Measurements from ENCODE around the gene ALAD.
A peak's percentile ranks its signal among the peaks of the same experiment; 100 is the strongest.
"Not testable (repeated sequence)": the region's sequence is repeated elsewhere in the genome, so short reads cannot be mapped to it uniquely, and the experiment has no call there.

The ALAD gene

DNA sequence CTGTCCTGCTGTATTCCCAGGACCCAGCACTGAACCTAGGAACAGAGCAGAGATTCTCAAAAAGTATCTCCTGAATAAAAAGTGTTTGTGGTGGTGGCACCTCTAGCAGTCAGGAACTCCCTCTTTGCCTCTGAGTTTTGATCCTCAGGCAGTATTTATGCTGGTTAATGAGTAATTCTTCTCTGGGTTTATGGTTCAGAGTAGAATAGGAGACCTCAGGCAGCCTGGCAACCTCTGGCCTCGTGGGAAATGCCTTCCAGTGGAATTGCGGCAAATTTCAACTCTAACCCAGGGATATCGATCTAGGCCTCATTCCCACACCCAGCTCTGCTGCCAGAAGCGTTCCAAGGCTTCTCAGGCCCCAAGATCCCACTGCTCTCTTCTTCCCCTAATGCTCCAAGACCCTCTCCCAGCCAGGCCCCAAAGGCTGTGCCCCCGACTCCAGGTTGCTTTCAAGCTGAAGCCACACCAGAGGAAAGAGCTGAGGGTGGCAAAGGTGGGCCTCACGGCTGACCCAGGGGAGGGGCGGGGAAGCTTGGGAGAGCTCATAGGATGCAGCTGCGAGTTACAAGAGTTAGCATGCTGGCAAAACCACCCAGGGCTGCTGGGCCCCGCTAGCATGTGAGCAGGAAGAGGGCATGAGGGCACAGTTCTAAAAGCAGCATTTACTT is 13.4 kb downstream of the ALAD start:
- Histone ChIP-seq H3K4me1 (no peaks in the 10 kb centered on the region), H3K4me2 (ENCODE audit: low read length) (no peak overlapping the region), H3K27me3 (ENCODE audit: control insufficient read depth, insufficient read depth, low read length) (no peaks in the 10 kb centered on the region), H3K9me3 (ENCODE audit: control insufficient read depth, low read length) (no peaks in the 10 kb centered on the region), H3K4me3 (ENCODE audit: low read depth, low read length) (no peak overlapping the region), H3K27ac (no peak overlapping the region), H3K79me2 (no peaks in the 10 kb centered on the region), H3K36me3 (ENCODE audit: control insufficient read depth, insufficient read depth, low read length) (no peaks in the 10 kb centered on the region), H2AFZ (no peak overlapping the region), H3K9ac (no peak overlapping the region)
- TF ChIP-seq, protein P1, sequence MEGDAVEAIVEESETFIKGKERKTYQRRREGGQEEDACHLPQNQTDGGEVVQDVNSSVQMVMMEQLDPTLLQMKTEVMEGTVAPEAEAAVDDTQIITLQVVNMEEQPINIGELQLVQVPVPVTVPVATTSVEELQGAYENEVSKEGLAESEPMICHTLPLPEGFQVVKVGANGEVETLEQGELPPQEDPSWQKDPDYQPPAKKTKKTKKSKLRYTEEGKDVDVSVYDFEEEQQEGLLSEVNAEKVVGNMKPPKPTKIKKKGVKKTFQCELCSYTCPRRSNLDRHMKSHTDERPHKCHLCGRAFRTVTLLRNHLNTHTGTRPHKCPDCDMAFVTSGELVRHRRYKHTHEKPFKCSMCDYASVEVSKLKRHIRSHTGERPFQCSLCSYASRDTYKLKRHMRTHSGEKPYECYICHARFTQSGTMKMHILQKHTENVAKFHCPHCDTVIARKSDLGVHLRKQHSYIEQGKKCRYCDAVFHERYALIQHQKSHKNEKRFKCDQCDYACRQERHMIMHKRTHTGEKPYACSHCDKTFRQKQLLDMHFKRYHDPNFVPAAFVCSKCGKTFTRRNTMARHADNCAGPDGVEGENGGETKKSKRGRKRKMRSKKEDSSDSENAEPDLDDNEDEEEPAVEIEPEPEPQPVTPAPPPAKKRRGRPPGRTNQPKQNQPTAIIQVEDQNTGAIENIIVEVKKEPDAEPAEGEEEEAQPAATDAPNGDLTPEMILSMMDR (IDR thresholded peaks at IDR 0.05), result no peak

GRCh38 chr9:113386571-113387393 is 14.3 kb downstream of the ALAD start:
- H3K36me3 ChIP-seq (ENCODE audit: control insufficient read depth, insufficient read depth, low read length), result no peaks in the 10 kb centered on the region
- no peaks in the 10 kb centered on the region for H3K27me3 ChIP-seq (ENCODE audit: control insufficient read depth, insufficient read depth, low read length)
- H3K27ac ChIP-seq, result no peak overlapping the region
- TF ChIP-seq, protein P1 (IDR thresholded peaks at IDR 0.05), result no peak
- H3K4me3 ChIP-seq (ENCODE audit: low read depth, low read length), result no peak overlapping the region
- peaks cover 2% of the 10 kb centered on the region for H3K4me1 ChIP-seq
- H3K79me2 ChIP-seq, result no peaks in the 10 kb centered on the region
- no peak overlapping the region for H2AFZ ChIP-seq
- H3K4me2 ChIP-seq (ENCODE audit: low read length), result no peak overlapping the region
- no peak overlapping the region for H3K9ac ChIP-seq
- H3K9me3 ChIP-seq (ENCODE audit: control insufficient read depth, low read length), result no peaks in the 10 kb centered on the region

DNA sequence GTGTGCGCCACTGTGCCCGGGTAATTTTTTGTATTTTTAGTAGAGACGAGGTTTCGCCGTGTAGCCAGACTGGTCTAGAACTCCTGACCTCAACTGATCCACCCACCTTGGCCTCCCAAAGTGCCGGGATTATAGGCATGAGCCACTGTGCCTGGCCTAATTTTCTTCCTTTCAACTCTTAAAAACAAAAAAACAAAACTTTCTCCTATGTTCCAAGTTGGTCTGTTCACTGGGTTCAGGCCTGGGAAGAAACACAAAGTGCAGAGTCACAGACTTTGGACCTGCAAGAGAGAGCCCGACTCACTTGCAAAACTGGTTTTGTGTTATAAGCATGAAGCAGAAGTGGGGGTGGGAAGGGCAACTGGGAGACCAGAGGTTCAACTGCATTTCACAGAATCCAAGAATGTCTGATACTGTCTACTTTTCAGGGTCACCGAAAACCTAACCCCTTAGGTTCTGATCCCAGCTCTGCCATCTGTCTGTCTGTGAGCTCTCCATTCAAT is 19.1 kb downstream of the ALAD start:
- H3K27ac ChIP-seq, result peak overlapping the region; percentile 83
- peak overlapping the region; percentile 42 for H3K4me2 ChIP-seq (ENCODE audit: low read length)
- no peaks in the 10 kb centered on the region for H3K9me3 ChIP-seq (ENCODE audit: control insufficient read depth, low read length)
- H3K4me3 ChIP-seq (ENCODE audit: low read depth, low read length), result peak overlapping the region; percentile 28
- no peaks in the 10 kb centered on the region for H3K79me2 ChIP-seq
- TF ChIP-seq, protein P1 (IDR thresholded peaks at IDR 0.05), result no peak
- H3K36me3 ChIP-seq (ENCODE audit: control insufficient read depth, insufficient read depth, low read length), result no peaks in the 10 kb centered on the region
- H3K27me3 ChIP-seq (ENCODE audit: control insufficient read depth, insufficient read depth, low read length), result no peaks in the 10 kb centered on the region
- H2AFZ ChIP-seq, result no peak overlapping the region
- no peak overlapping the region for H3K9ac ChIP-seq
- peaks cover 2% of the 10 kb centered on the region for H3K4me1 ChIP-seq

DNA sequence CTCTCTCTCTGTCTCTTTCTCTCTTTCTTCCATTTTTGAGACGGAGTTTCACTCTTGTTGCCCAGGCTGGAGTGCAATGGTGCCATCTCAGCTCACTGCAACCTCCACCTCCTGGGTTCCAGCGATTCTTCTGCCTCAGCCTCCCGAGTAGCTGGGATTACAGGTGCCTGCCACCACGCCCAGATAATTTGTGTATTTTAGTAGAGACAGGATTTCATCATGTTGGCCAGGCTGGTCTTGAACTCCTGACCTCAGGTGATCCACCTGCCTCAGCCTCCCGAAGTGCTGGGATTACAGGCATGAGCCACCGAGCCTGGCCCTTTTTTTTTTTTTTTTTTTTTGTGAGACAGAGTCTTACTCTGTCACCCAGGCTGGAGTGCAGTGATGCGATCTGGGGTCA is 19.6 kb downstream of the ALAD start:
- H2AFZ ChIP-seq; H3K9ac ChIP-seq; H3K4me1 ChIP-seq; H3K27me3 ChIP-seq (ENCODE audit: control insufficient read depth, insufficient read depth, low read length); H3K79me2 ChIP-seq; H3K36me3 ChIP-seq (ENCODE audit: control insufficient read depth, insufficient read depth, low read length); H3K4me3 ChIP-seq (ENCODE audit: low read depth, low read length); H3K9me3 ChIP-seq (ENCODE audit: control insufficient read depth, low read length): not testable (repeated sequence)
- Histone ChIP-seq H3K27ac (peak overlapping the region; percentile 83), H3K4me2 (ENCODE audit: low read length) (peak overlapping the region; percentile 25)

GRCh38 chr9:113380869-113381378 is 20.2 kb downstream of the ALAD start:
- peaks cover 2% of the 10 kb centered on the region for H3K4me1 ChIP-seq
- H3K9ac ChIP-seq, result no peak overlapping the region
- H3K79me2 ChIP-seq, result no peaks in the 10 kb centered on the region
- no peaks in the 10 kb centered on the region for H3K36me3 ChIP-seq (ENCODE audit: control insufficient read depth, insufficient read depth, low read length)
- no peaks in the 10 kb centered on the region for H3K27me3 ChIP-seq (ENCODE audit: control insufficient read depth, insufficient read depth, low read length)
- H3K9me3 ChIP-seq (ENCODE audit: control insufficient read depth, low read length), result no peaks in the 10 kb centered on the region
- peak overlapping the region; percentile 50 for H3K4me2 ChIP-seq (ENCODE audit: low read length)
- TF ChIP-seq, protein P1 (IDR thresholded peaks at IDR 0.05), result no peak
- H3K27ac ChIP-seq, result peak overlapping the region; percentile 83
- H2AFZ ChIP-seq, result peak overlapping the region; percentile 29
- no peak overlapping the region for H3K4me3 ChIP-seq (ENCODE audit: low read depth, low read length)

DNA sequence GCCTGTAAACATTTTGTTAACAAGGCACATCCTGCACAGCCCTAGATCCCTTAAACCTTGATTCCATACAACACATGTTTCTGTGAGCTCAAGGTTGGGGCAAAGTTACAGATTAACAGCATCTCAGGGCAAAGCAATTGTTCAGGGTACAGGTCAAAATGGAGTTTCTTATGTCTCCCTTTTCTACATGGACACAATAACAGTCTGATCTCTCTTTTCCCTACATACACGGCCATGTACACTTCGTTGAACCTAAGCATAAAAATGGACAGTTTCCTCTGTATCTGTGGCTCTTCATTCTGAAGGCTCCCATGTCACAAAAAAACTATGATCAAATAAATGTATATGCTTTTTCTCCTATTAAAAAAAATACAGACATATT is 21.3 kb downstream of the ALAD start:
- H3K4me3 ChIP-seq (ENCODE audit: low read depth, low read length); H2AFZ ChIP-seq; H3K27me3 ChIP-seq (ENCODE audit: control insufficient read depth, insufficient read depth, low read length); H3K36me3 ChIP-seq (ENCODE audit: control insufficient read depth, insufficient read depth, low read length); H3K4me2 ChIP-seq (ENCODE audit: low read length); H3K4me1 ChIP-seq; H3K79me2 ChIP-seq; H3K9me3 ChIP-seq (ENCODE audit: control insufficient read depth, low read length); H3K9ac ChIP-seq: not testable (repeated sequence)
- peak overlapping the region; percentile 83 for H3K27ac ChIP-seq

GRCh38 chr9:113379094-113379828 is 21.8 kb downstream of the ALAD start:
- not testable (repeated sequence) for H3K9ac ChIP-seq; H3K4me3 ChIP-seq (ENCODE audit: low read depth, low read length); H3K9me3 ChIP-seq (ENCODE audit: control insufficient read depth, low read length); H3K4me1 ChIP-seq; H3K27me3 ChIP-seq (ENCODE audit: control insufficient read depth, insufficient read depth, low read length); H3K4me2 ChIP-seq (ENCODE audit: low read length); H3K27ac ChIP-seq; H3K36me3 ChIP-seq (ENCODE audit: control insufficient read depth, insufficient read depth, low read length); H3K79me2 ChIP-seq; H2AFZ ChIP-seq

Data from parathyroid adenoma (tissue), 2 donors.